ENCODE results near the gene ZNF770.

GRCh38 chr15:34993412-34993811, 5.3 kb upstream of the ZNF770 start:
- no peak for TF ChIP-seq CTCF (optimal IDR thresholded peaks at IDR 0.05 in 1 of 3, IDR thresholded peaks at IDR 0.05 in 1 of 3, conservative IDR thresholded peaks at IDR 0.05 in 1 of 3; ENCODE audit: extremely low read depth in 1 of 3, insufficient read depth in 2 of 3, low read length in 3 of 3)
- no peak for TF ChIP-seq EZH2 (IDR thresholded peaks at IDR 0.05; ENCODE audit: low read length)

All from keratinocyte (primary cell).